GM10266 (cell line): ENCODE measurements around the gene IRF2BPL.

Source experiments
- DNase-seq: peaks from one replicate; pipeline ENCODE4 v3.0.0; 2012; ENCODE audit errors: extremely low spot score
- TF ChIP-seq, protein P1 (sequence below): IDR thresholded peaks from 2 replicates; pipeline ENCODE4 v1.5.1; 2012; ENCODE audit warnings: mild to moderate bottlenecking, low read depth; ENCODE audit not compliant: control insufficient read depth, insufficient read depth; ENCODE audit errors: missing control alignments

IRF2BPL gene

GRCh38 chr14:77062261-77062660, 33.8 kb upstream of the IRF2BPL start:
- TF ChIP-seq, protein P1, sequence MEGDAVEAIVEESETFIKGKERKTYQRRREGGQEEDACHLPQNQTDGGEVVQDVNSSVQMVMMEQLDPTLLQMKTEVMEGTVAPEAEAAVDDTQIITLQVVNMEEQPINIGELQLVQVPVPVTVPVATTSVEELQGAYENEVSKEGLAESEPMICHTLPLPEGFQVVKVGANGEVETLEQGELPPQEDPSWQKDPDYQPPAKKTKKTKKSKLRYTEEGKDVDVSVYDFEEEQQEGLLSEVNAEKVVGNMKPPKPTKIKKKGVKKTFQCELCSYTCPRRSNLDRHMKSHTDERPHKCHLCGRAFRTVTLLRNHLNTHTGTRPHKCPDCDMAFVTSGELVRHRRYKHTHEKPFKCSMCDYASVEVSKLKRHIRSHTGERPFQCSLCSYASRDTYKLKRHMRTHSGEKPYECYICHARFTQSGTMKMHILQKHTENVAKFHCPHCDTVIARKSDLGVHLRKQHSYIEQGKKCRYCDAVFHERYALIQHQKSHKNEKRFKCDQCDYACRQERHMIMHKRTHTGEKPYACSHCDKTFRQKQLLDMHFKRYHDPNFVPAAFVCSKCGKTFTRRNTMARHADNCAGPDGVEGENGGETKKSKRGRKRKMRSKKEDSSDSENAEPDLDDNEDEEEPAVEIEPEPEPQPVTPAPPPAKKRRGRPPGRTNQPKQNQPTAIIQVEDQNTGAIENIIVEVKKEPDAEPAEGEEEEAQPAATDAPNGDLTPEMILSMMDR = no peak
- DNase-seq = no peak

DNA sequence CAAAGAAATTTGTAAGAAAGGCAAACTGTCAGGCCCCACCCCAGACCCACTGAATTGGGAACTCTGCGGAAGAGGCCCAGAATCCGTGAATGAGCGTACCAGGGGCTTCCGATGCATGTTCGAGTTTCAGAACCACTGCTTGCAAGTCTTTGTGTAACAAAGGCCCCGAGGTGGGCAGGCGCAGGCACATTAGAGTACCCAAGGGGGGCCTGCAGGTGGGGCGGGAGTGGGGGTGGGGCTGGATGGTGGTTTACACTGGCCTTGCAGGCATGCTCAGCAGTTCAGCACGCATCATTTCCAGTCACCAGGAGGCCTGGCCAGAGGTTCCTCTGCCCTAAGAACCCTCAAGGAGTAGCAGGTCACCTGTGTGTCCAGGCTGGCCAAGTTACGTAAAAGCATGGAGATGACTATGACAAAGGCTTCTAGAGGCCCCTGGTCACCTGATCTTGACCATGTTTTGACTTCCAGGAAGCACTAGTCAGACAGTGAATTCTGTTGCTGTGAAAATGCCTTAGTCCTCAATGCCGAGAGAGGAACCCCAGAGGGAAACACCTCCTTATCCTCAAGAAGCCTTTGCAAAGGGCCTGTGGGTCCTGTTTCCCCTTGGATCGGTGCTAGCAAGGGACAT, 33.2 kb upstream of the IRF2BPL start:
- TF ChIP-seq, protein P1 = no peak
- DNase-seq = no peak

GRCh38 chr14:77059276-77059915, 30.9 kb upstream of the IRF2BPL start:
- no peak for DNase-seq
- TF ChIP-seq, protein P1 = no peak

- TF ChIP-seq, protein P1 = no peak
- DNase-seq = no peak
Measured at GRCh38 chr14:77058785-77059184, 30.3 kb upstream of the IRF2BPL start.

GRCh38 chr14:77058117-77058516, 29.6 kb upstream of the IRF2BPL start:
- TF ChIP-seq, protein P1 = no peak
- no peak for DNase-seq

DNA sequence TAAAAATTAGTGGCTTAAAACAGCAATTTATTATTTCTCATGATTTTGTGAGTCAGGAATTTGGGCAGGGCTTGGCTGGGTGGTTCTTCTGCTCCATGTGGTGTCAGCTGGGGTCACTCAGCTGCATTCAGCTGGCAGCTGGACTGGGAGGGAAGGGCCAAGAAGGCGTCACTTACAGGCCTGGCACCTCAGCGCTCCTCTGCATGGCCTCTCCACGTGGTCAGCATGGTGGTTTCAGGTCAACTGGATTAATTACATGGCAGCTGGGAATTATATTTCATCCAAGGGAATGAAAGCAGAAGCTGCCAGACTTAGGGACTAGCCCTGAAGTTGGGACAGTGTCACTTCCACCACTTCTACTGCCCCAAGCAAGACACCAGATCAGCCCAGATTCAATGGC, 27.5 kb upstream of the IRF2BPL start:
- TF ChIP-seq, protein P1 = no peak
- DNase-seq = no peak

DNA sequence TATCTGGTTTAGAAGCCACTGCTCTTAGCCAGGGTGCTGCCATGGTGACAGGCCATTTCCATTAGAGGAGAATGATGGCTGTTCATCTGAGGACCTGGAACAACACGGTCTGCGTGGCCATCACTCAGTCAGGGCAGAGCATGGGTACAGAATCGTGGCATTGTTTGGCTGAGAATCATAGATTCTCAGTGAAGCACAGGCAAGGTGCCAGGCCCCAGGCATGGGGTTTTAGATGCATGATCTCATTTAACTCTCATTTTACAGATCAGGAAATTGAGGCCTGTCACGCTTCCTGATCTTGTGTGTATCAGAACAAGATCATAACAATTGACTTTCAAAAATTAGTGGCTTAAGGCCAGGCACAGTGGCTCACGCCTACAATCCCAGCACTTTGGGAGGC, 26.8 kb upstream of the IRF2BPL start:
- TF ChIP-seq, protein P1 = no peak
- no peak for DNase-seq
